Calu3 (cell line): ENCODE measurements around the gene MCF2L. TPM values are rescaled to one million over a fixed set of nuclear protein-coding genes. Genes with fewer than 3 reads are reported as not detected.
"Not testable (repeated sequence)": the region's sequence is repeated elsewhere in the genome, so short reads cannot be mapped to it uniquely, and the experiment has no call there.

Source experiments
- BruUV-seq: library from RNA; stranded (reverse); fragments of 400-500 nt; replicated peaks from 2 replicates; lab custom pipeline; 2021; lab: Mats Ljungman, UMichigan
- CTCF ChIA-PET: fragments of 300-600 bp; sonication (Branson Sonifier 250); formaldehyde crosslinking; loops from one replicate; lab custom pipeline; 2022; ENCODE audit warnings: antibody characterized with exemption; lab: Charles Lee
- DNase-seq: peaks from one replicate; pipeline ENCODE4 v3.0.0; 2022
- H3K27ac Mint-ChIP-seq: one replicate; pipeline ENCODE4 v1.8.0; 2022; ENCODE audit warnings: mixed read lengths; ENCODE audit not compliant: unreplicated experiment
- H3K27me3 Mint-ChIP-seq: one replicate; pipeline ENCODE4 v1.8.0; 2022; ENCODE audit warnings: mixed read lengths; ENCODE audit not compliant: unreplicated experiment
- H3K36me3 Mint-ChIP-seq: one replicate; pipeline ENCODE4 v1.8.0; 2022; ENCODE audit warnings: mild to moderate bottlenecking, moderate library complexity, mixed read lengths; ENCODE audit not compliant: insufficient read depth, unreplicated experiment
- H3K4me1 Mint-ChIP-seq: one replicate; pipeline ENCODE4 v1.8.0; 2022; ENCODE audit warnings: mild to moderate bottlenecking, low read depth, mixed read lengths; ENCODE audit not compliant: unreplicated experiment
- H3K4me3 Mint-ChIP-seq: one replicate; pipeline ENCODE4 v1.8.0; 2022; ENCODE audit warnings: mild to moderate bottlenecking, low read depth, moderate library complexity, mixed read lengths; ENCODE audit not compliant: unreplicated experiment
- H3K9me3 Mint-ChIP-seq: one replicate; pipeline ENCODE4 v1.8.0; 2022; ENCODE audit warnings: low read depth, mixed read lengths; ENCODE audit not compliant: unreplicated experiment
- CTCF ChIP-seq: fragments of 200-600 bp; IDR thresholded peaks from one replicate; pipeline ENCODE4 v1.8.0; 2022; ENCODE audit warnings: antibody characterized with exemption; ENCODE audit not compliant: unreplicated experiment
- intact Hi-C: fragments of 100-400 bp; cut with micrococcal nuclease; formaldehyde crosslinking; loops from one replicate; pipeline ENCODE4 v1.10.0; 2022; ENCODE audit not compliant: unreplicated experiment
- total RNA-seq: library from RNA; stranded (reverse); gene quantifications from 2 replicates; pipeline ENCODE4 v1.2.3, GENCODE V29; 2022

MCF2L gene
- total RNA-seq, 1 experiment from 2014 or later, result 12.9 TPM

GRCh38 chr13:112941349-112941748, 27.7 kb upstream of the MCF2L start:
- CTCF ChIA-PET, result interaction anchor here (1.3 kb wide), 1 partner anchor 10 kb away, joined by 3 read pairs; no protein-coding TSS in a partner anchor
- no peak for TF ChIP-seq CTCF
- Mint-ChIP-seq H3K27me3 (no peaks in the 10 kb centered on the region), H3K36me3 (no peaks in the 10 kb centered on the region), H3K4me1 (peaks cover 5% of the 10 kb centered on the region), H3K4me3 (no peak overlapping the region), H3K27ac (no peak overlapping the region), H3K9me3 (no peaks in the 10 kb centered on the region)
- intact Hi-C loops, result no loop called here
- no TSS peak for BruUV-seq
- no peak for DNase-seq

GRCh38 chr13:112941765-112942164, 27.2 kb upstream of the MCF2L start:
- H3K4me1 Mint-ChIP-seq, H3K27me3 Mint-ChIP-seq, DNase-seq, BruUV-seq, H3K36me3 Mint-ChIP-seq, H3K9me3 Mint-ChIP-seq, H3K4me3 Mint-ChIP-seq, H3K27ac Mint-ChIP-seq, CTCF ChIA-PET: not testable (repeated sequence)
- intact Hi-C loops, result loop anchor here (1.0 kb wide), 1 partner anchor 88 kb away; no protein-coding TSS in a partner anchor

GRCh38 chr13:112942689-112943308, 26.2 kb upstream of the MCF2L start:
- DNase-seq, result peak; percentile 84
- CTCF ChIA-PET, result interaction anchor here (0.8 kb wide), 1 partner anchor 92 kb away, joined by 3 read pairs; no protein-coding TSS in a partner anchor
- BruUV-seq, result no TSS peak
- Mint-ChIP-seq H3K9me3 (no peaks in the 10 kb centered on the region), H3K27me3 (no peaks in the 10 kb centered on the region), H3K27ac (no peak overlapping the region), H3K4me1 (peaks cover 5% of the 10 kb centered on the region), H3K4me3 (peak overlapping the region; percentile 78), H3K36me3 (no peaks in the 10 kb centered on the region)
- TF ChIP-seq CTCF, result peak; percentile 22
- intact Hi-C loops, result loop anchor here (1.0 kb wide), 1 partner anchor 87 kb away; no protein-coding TSS in a partner anchor

- Mint-ChIP-seq H3K27me3 (no peaks in the 10 kb centered on the region), H3K4me3 (peak overlapping the region; percentile 78), H3K4me1 (peaks cover 5% of the 10 kb centered on the region), H3K9me3 (no peaks in the 10 kb centered on the region), H3K36me3 (no peaks in the 10 kb centered on the region), H3K27ac (no peak overlapping the region)
- CTCF ChIA-PET, result no interaction called here
- intact Hi-C loops, result no loop called here
- no TSS peak for BruUV-seq
- peak; percentile 22 for DNase-seq
- TF ChIP-seq CTCF, result no peak
Observed at GRCh38 chr13:112943309-112944125, 25.5 kb upstream of the MCF2L start.
